Measurements from ENCODE around the gene PSD2.

Gene PSD2

DNA sequence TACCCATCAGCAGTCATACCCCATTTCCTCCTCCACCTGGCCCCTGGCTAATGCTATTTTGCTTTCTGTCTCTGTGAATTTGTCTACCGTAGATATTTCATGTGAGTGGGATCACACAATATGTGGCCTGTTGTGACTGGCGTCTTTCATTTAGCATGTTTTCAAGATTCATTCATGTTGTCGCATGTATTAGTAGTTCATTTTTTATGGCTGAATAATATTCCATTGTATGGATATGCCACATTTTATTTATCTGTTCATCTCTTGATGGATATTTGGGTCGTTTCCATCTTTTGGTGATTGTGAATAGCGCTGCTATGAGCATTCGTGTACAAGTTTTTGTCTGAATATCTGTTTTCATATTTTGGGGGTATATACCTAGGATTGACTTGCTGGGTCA is 33.9 kb downstream of the PSD2 start:
- in situ Hi-C loops (cut with MboI; ENCODE audit: low sequenced_read_pairs) = no loop called here

DNA sequence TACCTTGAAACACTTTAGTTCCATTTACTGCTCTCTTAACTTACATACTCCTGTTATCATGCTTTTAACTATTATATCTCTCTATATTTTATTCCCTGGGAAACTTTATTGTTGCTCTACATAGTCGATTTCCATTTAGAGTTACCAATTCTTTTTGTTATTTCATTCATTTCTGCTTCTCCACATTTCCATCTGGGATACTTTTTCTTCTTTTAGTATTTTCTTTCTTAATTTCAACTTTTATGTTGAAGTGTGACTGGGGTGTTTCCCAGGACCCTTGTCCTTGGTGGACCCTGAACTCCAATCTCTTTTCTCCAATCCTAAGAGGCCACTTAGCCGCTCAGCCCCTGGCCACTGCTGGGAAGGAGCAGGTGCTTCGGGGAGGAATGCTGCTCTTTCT is 36.0 kb downstream of the PSD2 start:
- in situ Hi-C loops (cut with MboI; ENCODE audit: low sequenced_read_pairs) = no loop called here

DNA sequence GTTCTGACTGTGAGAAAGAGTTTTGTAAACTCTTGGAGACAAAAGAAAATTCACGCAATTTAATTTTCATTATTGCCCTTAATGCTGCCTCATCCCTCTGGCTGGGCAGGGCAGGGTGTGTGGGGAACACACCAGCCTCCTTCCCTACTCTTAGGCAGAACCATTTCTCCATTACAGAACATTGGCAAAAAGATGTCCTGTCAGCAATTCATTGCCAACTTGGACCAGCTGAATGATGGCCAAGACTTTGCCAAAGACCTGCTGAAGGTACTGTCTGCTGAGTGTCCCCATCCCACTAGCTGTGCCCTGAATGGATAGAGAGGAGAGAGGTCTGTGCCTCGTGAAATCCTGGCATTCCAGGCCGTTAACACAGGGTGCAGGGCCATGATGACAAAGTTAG is 37.9 kb downstream of the PSD2 start:
- in situ Hi-C loops (cut with MboI; ENCODE audit: low sequenced_read_pairs) = no loop called here

DNA sequence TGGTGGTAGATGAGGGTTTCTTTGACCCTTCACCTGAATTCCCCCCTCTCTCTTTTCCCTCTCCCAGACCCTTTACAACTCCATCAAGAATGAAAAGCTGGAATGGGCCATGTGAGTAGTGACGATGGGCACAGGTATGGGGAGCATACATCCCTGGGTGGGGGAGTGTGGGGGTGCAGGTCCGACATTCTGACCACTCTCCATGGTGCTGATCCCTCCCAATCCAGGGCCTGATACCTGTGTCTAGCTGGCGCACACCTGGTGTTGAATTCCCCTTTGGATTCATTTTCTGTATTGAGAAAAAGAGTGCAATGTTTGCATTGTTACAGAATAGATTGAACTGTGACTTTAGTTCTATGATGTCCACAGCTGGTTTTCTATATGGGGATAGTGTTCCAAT is 40.0 kb downstream of the PSD2 start:
- in situ Hi-C loops (cut with MboI; ENCODE audit: low sequenced_read_pairs) = no loop called here

DNA sequence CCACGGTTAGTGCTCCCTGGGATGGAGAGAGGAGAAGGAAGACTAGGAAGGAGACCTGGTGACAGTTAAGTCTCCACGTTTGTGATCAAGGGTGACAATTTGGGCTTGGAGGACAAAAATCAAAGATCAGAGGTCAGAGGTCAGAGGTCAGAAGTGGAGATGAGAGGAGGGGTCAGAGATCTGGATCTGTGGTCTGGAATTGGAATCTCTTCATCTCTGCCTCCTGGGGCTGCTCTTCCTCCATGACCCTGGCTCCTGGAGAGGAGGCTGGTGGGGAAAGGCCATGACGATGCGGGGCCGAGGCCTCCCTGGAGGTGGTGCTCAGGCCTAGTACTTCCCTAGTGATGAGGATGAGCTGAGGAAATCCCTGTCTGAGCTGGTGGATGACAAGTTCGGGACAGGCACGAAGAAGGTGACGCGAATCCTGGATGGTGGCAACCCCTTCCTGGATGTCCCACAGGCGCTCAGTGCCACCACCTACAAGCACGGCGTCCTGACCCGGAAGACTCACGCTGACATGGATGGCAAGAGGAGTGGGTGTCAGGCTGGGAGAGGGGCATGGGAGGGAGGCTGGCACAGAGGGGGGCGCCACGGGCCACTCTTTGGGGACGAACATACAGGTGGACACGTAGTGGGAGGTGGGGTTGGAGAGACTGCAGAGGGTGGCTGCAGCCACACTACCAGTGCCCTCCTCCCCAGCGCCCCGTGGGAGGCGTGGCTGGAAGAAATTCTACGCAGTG is 41.0 kb downstream of the PSD2 start:
- in situ Hi-C loops (cut with MboI; ENCODE audit: low sequenced_read_pairs) = no loop called here

DNA sequence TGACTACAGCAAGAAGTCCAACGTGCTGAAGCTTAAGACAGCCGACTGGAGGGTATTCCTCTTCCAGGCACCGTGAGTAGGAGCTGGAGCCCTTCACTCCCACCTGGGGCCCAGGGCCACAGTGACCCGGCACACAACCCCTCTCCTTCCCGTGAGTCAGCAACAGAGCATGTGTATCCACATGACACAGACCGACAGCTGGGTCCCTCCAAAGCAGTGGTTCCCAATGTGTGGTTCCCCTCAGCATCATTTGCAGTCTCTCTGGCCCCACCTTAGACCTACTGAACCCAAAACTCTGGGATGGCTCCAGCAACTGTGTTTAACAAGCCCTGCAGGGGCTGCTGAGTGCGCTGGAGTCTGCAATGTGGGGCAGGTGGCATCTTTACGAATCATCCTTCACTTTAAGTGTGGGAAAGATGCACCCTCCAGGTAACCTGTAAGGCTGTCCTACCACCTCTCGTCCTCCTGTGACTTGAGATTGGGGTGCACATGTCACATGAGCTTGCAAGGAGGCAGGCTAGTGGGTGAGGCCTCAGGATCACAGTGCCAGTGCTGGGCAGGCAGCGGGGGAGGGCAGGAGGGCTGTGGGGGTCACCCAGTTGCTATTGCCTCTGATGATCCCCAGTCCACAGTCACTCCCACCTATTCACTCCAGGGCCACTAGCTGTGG is 42.2 kb downstream of the PSD2 start:
- in situ Hi-C loops (cut with MboI; ENCODE audit: low sequenced_read_pairs) = no loop called here

DNA sequence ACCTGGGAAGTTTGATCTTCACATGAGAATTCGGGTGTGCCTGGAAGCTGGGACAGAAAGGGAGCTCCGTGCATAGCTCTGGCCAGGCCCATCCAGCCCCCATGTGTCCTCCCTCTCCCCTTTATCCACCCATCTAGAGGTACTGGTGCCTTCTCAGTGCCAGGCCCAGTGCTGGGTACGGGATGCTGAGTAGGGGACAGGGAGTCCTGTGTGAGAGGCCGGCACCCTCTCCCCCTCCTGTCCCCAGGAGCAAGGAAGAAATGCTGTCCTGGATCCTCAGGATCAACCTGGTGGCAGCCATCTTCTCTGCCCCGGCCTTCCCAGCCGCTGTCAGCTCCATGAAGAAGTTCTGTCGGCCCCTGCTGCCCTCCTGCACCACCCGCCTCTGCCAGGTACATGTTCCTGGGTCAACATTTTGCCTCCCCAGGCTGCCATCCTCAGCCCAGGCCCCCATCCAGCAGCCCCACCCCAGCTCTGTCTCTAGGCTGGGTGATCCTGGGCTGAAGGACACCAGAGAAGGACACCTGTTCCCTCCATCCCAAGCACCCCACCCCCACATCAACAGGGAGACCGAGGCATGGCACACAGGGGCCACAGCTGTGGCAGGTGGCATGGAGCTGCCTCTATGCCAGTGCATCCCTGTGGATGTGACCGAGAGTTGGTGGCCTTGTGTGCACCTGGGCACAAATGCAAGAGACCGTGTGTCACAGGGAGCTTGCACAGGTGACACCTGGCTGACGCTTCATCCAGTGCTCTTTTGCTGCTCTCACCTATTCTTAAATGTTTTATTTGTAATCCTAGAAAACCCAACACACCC is 43.0 kb downstream of the PSD2 start:
- in situ Hi-C loops (cut with MboI; ENCODE audit: low sequenced_read_pairs) = no loop called here

DNA sequence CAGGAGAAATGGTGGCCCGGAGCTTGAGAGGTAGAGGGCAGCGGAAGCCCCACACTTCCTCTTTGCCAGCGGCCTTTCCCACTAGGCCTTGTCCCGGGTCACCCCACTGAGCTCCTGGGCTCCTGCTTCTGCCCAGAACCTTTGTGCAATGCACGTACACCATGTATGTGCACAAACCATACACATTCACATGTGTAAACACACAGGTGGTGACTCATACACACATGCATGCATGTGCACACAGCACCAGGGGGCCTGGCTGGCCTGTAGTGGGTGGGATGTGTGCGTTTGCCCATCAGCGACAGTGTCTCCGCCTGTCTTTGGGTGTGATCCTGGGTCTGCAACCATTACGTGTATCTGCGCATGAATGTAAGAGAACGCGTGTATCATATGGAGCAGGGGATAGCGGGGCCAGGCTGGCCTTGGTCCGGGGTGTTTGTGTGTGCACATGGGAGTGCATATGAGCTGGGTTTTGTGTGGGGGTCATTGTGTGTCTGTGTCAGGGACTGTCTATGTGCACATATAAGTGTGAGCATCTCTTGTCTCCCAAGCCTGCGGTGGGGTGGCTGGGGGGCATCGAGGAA is 43.7 kb downstream of the PSD2 start:
- in situ Hi-C loops (cut with MboI; ENCODE audit: low sequenced_read_pairs) = no loop called here

DNA sequence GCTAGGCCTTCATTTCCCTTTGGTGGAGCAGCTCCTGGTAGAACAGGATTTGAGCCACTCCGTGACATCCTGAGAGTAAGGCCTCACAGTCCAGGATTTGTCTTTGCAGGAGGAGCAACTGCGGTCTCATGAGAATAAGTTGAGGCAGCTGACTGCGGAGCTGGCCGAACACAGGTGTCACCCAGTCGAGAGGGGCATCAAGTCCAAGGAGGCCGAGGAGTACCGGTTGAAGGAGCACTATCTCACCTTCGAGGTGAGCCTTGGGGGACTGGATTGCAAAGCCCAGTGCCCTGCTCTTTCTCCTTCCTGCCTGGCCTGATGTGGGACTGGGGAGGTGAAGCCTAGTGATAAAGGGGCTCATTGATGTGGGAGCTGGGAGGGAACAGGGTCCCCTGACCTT is 44.3 kb downstream of the PSD2 start:
- in situ Hi-C loops (cut with MboI; ENCODE audit: low sequenced_read_pairs) = no loop called here

DNA sequence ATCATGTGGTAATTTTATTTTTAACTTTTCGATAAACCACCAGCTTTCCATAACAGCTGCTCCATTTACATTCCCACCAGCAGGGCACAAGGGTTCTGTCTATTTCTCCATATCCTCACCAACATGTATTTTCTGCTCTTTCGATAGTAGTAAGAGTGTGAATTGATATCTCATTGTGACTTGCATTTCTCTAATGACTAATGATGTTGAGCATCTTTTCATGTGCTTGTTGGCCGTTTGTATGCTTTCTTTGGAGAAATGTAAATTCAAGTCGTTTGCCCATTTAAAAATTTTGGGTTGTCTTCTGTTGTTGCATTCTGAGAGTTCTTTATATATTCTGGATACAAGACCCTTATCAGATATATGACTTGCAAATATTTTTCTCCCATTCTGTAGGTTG is 45.9 kb downstream of the PSD2 start:
- in situ Hi-C loops (cut with MboI; ENCODE audit: low sequenced_read_pairs) = no loop called here

DNA sequence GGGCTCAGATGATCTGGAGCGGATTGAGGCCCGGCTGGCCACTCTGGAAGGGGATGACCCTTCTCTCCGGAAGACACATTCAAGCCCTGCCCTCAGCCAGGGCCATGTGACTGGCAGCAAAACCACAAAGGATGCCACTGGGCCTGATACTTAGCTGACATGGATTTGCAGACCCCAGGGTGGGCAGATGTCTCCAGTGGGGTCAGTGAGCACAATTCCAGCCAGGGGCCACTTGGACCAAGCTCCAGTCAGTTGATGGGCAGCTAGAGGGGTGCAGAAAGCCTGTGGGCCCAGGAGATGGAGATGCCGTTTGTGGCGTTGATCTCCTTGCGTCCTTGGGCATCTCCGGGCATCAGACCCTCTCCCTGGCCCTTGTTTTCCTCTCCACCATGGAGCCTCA is 46.7 kb downstream of the PSD2 start:
- in situ Hi-C loops (cut with MboI; ENCODE audit: low sequenced_read_pairs) = no loop called here

DNA sequence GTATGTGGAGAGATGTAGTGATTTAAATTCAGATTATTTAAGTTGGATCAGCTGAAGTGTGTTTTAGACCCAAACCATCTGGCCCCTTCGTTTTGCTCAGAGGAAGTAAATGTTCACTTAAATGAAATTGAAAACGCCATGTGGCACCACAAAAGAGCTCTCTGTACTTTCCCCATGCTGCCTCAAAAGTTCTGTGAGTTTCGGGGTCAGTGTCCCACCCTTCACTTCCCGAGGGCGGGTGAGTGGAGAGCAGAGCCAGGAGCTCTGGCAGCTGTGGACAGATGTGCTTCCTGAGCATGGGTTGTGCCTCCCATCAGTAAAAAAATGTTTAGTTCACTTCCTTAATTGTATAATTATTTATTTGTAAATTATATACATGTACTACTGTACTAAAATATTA is 48.4 kb downstream of the PSD2 start:
- in situ Hi-C loops (cut with MboI; ENCODE audit: low sequenced_read_pairs) = no loop called here

DNA sequence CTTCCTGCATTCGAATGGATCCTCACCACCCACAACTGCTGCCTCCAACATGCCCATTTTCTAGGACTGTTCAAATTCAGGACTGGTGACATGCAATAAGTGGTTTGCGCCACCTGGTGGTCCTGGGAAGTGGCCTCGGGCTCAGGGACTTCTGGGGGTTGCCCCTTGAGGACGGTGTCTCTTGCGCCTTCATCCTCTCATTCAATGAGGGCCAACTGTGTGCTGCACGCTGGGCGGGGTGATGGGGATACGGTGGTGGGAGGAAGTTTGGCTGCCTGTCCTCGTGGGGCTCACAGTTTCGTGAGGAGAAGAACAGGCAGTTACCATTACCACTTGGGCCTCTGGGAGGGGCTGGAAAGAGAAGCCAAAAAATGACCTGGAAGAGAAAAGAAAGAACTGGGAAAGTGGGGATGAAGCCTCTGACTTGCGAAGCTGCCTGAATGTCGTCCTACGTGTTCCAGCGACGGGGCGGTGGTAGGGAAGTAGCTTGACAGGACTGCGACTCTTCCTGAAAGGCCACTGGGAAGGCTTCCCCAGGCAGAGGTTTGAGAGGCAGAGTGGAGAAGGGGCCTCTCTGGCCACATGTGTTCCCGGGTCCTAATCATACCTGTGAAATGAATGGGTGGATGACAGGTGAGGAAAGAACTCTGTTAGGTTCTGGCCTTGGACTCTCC is 49.0 kb downstream of the PSD2 start:
- in situ Hi-C loops (cut with MboI; ENCODE audit: low sequenced_read_pairs) = no loop called here

DNA sequence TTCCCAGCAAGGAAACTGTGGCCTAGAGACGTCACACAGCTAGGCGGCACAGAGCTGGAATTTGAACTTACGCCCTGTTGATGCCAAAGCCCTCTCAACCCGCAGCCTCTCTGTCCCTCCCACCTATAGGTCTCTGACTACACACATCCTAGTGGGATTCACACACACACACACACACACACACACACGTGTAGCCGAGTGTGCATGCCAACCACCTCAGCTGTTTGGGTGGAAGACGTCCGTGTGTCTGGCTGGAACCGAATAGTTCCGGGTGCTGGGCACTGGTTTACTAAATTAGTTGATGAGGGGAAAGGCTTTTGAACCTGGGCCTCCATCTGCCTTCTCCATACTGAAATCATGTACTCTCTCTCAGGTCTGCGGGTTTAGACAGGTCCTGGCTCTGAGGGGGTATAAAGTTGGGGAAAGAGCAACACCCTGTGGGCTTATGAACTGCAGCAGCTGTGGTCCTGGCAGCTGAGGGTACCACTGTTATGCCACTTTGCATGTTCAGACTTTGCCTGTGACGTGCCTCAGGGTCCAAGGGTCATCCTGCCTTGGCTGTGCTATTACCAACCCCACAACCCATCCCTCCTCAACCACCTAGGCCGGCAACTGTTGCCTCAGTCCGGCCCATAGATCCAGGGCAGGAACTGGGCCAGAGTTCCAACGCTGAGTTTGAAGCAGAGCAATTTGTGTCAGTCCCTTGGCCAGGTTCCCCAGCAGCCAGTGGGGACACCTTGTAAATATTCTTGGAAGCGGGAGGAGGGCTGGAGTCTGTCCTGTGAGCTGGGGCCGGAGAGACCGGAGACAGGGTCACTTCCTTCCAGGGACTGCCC is 50.5 kb downstream of the PSD2 start:
- in situ Hi-C loops (cut with MboI; ENCODE audit: low sequenced_read_pairs) = no loop called here

DNA sequence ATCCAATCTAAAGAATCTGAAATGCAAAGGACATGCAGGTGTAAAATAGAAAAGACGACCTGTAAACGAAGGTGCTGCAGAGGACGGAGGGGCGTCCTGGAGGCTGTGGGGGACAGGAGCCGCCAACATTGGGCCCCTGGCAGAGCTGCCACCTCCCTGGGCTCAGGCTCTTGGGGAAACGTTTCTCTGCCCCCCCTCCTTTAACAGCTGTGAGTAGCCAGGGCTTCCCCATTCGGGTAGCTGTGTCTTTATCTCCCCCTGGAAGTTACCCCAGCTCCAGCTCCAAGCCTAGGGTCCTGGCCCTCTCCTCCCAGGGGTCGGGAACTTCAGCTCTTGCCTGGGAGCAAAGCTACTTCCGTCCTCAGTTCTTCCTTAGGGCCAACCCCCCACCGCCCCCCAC is 51.5 kb downstream of the PSD2 start:
- in situ Hi-C loops (cut with MboI; ENCODE audit: low sequenced_read_pairs) = no loop called here

DNA sequence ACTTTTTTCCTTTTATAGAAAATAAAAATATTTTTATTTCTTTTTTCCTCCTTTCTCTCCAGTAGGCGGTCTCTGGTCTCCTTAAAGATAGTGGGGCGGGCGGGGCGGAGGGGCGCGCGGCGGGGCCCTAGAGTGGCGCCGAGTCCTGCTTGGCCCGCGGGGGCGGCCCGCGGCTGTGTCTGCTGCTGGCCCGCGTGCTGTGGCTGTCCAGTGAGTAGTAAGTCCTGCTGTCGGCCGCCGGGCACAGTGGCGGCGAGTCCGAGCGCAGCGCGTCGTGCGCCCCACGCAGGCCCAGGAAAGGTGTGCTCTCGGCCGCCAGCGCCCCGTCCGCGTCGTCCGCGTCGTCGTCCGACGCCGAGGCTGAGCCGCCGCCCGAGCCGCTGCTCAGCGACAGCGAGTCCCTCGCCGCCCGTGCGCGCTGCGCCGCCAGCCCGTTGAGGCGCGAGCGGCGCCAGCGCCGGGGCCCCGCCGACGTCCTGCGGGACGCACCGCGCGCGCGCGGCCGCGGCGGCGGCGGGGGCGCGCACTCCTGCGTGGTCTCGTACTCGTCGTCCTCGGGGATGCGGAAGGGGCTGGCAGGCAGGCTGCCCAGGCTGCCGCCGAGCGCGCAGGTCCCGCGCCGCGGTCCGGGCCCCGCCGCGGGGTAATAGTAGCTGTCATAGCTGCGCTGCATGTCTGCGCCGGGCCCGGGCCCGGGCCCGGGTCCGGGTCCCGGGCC is 52.3 kb downstream of the PSD2 start:
- in situ Hi-C loops (cut with MboI; ENCODE audit: low sequenced_read_pairs) = no loop called here

DNA sequence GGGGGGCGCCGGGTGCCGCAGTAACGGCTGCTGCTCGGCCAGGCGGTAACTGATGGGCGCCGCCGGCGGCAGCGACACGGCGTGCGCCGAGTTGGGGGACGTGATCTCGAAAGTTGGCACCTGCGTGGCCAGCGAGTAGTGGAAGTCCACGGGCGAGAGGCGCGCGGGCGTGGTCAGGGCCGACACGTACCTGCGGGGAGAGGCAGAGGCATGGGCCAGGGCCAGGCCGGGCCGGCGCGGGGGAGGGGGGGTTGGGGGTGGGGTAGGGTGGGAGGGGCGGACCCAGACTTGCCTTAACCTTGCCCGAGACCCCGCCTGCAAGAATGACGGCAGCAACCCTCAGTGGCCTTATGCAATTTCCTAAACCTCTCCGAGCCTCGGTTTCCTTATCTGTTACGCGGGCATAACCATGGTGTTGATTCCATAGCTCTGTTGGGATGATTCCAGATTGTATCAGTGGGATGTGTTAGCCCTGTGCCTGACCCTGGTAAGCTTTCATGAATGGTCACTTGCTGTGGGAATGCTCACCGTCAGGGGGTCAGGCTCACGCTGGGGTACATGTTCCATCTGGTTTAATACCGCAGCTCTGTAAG is 53.0 kb downstream of the PSD2 start:
- in situ Hi-C loops (cut with MboI; ENCODE audit: low sequenced_read_pairs) = no loop called here

DNA sequence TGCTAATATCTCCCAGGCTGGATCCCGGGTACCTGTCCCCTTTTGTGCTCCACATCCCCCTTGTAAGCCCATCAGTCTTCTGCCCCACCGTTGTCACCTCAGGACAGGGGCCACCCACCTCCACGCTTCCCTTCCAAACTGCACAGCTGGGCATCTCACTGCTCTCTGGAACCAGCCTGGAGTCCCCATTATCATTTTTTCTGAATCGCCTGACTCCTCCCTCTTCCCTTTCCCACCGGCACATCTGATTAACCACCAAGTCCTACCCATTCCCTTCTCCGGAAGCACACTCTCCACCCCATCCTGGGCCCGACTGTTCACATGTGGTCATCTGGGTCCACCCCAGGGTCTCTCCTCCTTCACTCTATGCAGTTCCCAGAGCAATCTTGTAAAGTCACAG is 53.9 kb downstream of the PSD2 start:
- in situ Hi-C loops (cut with MboI; ENCODE audit: low sequenced_read_pairs) = no loop called here

DNA sequence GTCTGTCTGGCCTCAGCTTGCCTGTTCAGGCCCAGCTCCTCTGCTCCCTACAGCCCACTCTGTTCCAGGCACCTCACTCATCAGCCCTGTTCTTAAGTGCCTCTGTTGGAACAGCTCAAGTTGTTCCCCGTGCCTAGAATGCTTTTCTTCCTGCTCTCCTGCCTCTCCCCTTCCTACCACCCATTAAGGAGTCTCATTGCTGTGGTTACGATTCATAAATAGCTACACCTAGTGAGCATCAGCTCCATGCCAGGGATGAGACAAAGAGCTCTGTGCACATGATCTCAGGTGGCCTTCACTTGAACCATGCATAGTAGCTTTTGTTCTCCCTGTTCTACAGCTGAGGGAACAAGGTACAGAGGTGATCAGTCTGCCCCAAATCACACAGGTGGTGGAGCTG is 54.3 kb downstream of the PSD2 start:
- in situ Hi-C loops (cut with MboI; ENCODE audit: low sequenced_read_pairs) = no loop called here
